Ishikawa (cell line): ENCODE data around the gene XKR8.

ENCODE experiments used
- CEBPB ChIP-seq: IDR thresholded peaks from 2 replicates; pipeline ENCODE4 v1.6.1; 2012
- CREB1 ChIP-seq: IDR thresholded peaks from 2 replicates; pipeline ENCODE4 v1.6.1; 2012; ENCODE audit warnings: low read depth
- EGR1 ChIP-seq: IDR thresholded peaks from 2 replicates; pipeline ENCODE4 v1.6.1; 2012
- EP300 ChIP-seq: IDR thresholded peaks from 2 replicates; pipeline ENCODE4 v1.6.1; 2012; ENCODE audit warnings: borderline replicate concordance
- FOXM1 ChIP-seq: IDR thresholded peaks from 2 replicates; pipeline ENCODE4 v1.6.1; 2012; ENCODE audit warnings: low read depth, borderline replicate concordance
- MAX ChIP-seq: IDR thresholded peaks from 2 replicates; pipeline ENCODE4 v1.6.1; 2012
- NFIC ChIP-seq: IDR thresholded peaks from 2 replicates; pipeline ENCODE4 v1.6.1; 2012
- RAD21 ChIP-seq: IDR thresholded peaks from 2 replicates; pipeline ENCODE4 v1.6.1; 2012; ENCODE audit warnings: low read depth
- REST ChIP-seq: IDR thresholded peaks from 2 replicates; pipeline ENCODE4 v1.6.1; 2012; ENCODE audit warnings: low read depth, mild to moderate bottlenecking
- TAF1 ChIP-seq: IDR thresholded peaks from 2 replicates; pipeline ENCODE4 v1.6.1; 2012; ENCODE audit warnings: low read depth, mild to moderate bottlenecking
- TCF12 ChIP-seq: IDR thresholded peaks from 2 replicates; pipeline ENCODE4 v1.6.1; 2012; ENCODE audit warnings: low read depth
- TEAD4 ChIP-seq: IDR thresholded peaks from 2 replicates; pipeline ENCODE4 v1.6.1; 2012
- USF1 ChIP-seq: IDR thresholded peaks from 2 replicates; pipeline ENCODE4 v1.6.1; 2012
- YY1 ChIP-seq: IDR thresholded peaks from 2 replicates; pipeline ENCODE4 v1.6.1; 2012; ENCODE audit warnings: low read depth
- ZBTB7A ChIP-seq: IDR thresholded peaks from 2 replicates; pipeline ENCODE4 v1.6.1; 2012; ENCODE audit warnings: low read depth

Gene XKR8

GRCh38 chr1:27936370-27936769 is 23.4 kb upstream of the XKR8 start:
- TF ChIP-seq CEBPB, result no peak
- TF ChIP-seq RAD21, result no peak
- TF ChIP-seq NFIC, result no peak
- TF ChIP-seq REST, result no peak
- no peak for TF ChIP-seq YY1
- no peak for TF ChIP-seq EP300
- TF ChIP-seq FOXM1, result no peak
- TF ChIP-seq TAF1, result no peak
- TF ChIP-seq TEAD4, result no peak
- TF ChIP-seq USF1, result no peak
- TF ChIP-seq CREB1, result no peak
- no peak for TF ChIP-seq EGR1
- TF ChIP-seq TCF12, result no peak
- TF ChIP-seq MAX, result no peak
- TF ChIP-seq ZBTB7A, result no peak

GRCh38 chr1:27937524-27937836 is 22.3 kb upstream of the XKR8 start:
- TF ChIP-seq YY1 (no peak), TAF1 (no peak), RAD21 (no peak), EP300 (no peak)

- TF ChIP-seq EGR1, result no peak
- TF ChIP-seq YY1, result no peak
Measured at GRCh38 chr1:27938488-27938887, 21.3 kb upstream of the XKR8 start.

GRCh38 chr1:27940297-27940696 is 19.5 kb upstream of the XKR8 start:
- TF ChIP-seq USF1, result no peak
- peak; percentile 48; the same call in 1 of the 2 replicates for TF ChIP-seq RAD21

- TF ChIP-seq TCF12 (no peak), CREB1 (no peak), FOXM1 (no peak), USF1 (no peak), REST (peak; percentile 31; the same call in 1 of the 2 replicates), EP300 (no peak), RAD21 (no peak)
Measured at GRCh38 chr1:27940870-27941560, 18.8 kb upstream of the XKR8 start.

GRCh38 chr1:27941671-27942540 is 17.9 kb upstream of the XKR8 start:
- TF ChIP-seq ZBTB7A (no peak), MAX (no peak), TCF12 (no peak)
